Measurements from ENCODE around the gene RFX5.

Gene RFX5

DNA sequence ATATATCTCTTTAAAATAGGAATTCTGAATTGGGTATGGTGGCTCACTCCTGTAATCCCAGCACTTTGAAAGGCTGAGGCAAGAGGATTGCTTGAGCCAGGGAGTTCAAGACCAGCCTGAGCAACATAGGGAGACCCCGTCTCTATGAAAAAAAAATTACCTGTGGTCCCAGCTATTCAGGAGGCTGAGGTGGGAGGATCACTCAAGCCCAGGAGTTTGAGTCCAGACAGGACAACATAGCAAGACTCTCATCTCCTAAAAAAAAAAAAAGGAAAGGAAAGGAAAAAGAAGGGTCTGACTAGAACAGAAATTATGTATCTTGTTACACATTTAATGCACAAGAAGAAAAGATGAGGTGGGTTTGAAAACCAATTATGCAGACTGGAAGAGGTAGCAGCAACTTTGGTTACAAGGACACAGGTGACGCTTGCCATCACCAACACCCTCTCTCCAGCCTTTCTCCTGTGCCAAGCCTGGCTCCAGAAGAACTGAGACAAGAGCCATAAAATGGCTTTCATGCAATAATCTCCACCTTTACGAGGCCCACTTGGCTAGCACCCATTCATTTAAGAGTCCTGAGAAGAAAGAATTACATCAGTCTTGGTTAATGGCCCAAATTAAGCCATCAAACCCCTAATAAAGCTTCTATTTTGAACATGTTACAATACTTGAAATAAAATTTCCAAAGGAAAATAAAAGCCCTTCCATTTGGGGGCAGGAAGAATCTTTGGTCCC is 30.3 kb upstream of the RFX5 start:
- TF ChIP-seq, protein P1, sequence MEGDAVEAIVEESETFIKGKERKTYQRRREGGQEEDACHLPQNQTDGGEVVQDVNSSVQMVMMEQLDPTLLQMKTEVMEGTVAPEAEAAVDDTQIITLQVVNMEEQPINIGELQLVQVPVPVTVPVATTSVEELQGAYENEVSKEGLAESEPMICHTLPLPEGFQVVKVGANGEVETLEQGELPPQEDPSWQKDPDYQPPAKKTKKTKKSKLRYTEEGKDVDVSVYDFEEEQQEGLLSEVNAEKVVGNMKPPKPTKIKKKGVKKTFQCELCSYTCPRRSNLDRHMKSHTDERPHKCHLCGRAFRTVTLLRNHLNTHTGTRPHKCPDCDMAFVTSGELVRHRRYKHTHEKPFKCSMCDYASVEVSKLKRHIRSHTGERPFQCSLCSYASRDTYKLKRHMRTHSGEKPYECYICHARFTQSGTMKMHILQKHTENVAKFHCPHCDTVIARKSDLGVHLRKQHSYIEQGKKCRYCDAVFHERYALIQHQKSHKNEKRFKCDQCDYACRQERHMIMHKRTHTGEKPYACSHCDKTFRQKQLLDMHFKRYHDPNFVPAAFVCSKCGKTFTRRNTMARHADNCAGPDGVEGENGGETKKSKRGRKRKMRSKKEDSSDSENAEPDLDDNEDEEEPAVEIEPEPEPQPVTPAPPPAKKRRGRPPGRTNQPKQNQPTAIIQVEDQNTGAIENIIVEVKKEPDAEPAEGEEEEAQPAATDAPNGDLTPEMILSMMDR (IDR thresholded peaks at IDR 0.05; ENCODE audit: control insufficient read depth, insufficient read depth, low read depth, low read length, missing control alignments): no peak
- DNase-seq (ENCODE audit: low read depth): no peak
- H3K4me3 ChIP-seq (ENCODE audit: control insufficient read depth, low read depth, low read length): no peak overlapping the region

DNA sequence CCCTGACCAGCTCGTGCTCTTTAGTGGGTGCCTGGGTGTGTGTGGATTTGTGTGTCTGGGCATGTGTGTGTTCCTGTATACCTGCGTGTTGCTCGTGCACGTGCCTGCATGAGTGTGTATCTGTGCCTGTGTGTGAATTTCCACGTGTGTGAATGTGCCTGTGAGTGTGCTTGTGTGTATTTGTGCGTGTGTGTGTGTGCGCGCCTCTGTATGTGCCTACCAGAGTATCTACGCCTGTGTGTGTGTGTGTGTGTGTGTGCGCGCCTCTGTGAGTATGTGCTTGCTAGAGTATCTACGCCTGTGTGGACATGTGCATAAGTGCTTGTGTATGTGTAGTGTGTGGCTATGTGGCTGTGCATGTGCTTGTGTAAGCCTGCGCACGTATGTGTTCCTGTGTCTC is 26.1 kb upstream of the RFX5 start:
- no peak for DNase-seq (ENCODE audit: low read depth)

DNA sequence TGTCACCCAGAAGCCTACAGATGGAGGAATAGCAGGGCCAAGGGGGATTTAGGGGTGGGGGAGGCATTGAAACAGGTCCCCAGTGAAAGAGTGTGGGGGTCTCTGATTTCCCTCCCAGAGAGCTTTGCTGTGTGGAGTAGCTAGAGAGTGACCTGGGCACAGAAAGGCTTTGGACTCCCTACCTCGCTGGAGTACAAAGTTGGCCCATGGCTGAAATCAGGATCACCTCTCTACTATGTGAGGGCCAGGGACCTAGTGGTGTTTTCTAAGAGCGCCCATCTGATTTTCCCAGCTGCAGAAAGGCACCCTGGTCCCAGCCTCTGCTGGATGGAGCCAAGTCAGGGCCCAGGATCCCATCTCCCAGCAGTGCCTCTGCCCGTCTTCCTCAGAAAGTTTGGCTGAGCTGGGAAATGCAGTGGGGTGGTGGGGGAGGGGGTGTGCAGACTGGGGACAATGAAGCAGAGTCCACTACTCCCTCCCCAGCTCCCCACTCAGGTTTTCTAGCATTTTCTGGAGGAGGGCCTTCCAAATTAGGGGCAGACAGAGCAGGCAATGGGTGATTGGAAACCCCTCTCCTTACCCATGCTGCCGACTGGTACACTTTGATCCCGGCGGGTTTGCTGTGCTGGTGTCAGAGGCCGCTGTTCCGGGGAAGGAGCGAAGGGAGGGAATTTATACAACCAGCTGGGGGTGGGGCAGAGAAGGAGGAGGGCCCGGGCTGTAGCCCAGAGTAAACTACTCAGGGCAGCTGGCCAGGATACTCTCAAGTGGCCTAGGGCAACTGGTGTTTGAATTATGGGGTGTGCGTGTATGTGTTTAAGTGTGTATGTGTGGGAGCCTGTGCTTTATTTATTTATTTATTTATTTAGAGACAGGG is 25.2 kb upstream of the RFX5 start, which contains the start of gene SELENBP1:
SELENBP1 (minus strand) TSS at position 648 of the 877 bp plus-strand sequence; CDS start at position 584, 64 bp downstream.
- H3K4me3 ChIP-seq (ENCODE audit: control insufficient read depth, low read depth, low read length): no peak within 1 kb of the TSS; the same call in 1 of the 2 replicates
- DNase-seq (ENCODE audit: low read depth): no peak
- TF ChIP-seq, protein P1 (IDR thresholded peaks at IDR 0.05; ENCODE audit: control insufficient read depth, insufficient read depth, low read depth, low read length, missing control alignments): no peak

More for the DNA sequence above, 26.1 kb upstream of the RFX5 start:
- H3K4me3 ChIP-seq (ENCODE audit: control insufficient read depth, low read depth, low read length): no peak overlapping the region
- TF ChIP-seq, protein P1 (IDR thresholded peaks at IDR 0.05; ENCODE audit: control insufficient read depth, insufficient read depth, low read depth, low read length, missing control alignments): no peak

DNA sequence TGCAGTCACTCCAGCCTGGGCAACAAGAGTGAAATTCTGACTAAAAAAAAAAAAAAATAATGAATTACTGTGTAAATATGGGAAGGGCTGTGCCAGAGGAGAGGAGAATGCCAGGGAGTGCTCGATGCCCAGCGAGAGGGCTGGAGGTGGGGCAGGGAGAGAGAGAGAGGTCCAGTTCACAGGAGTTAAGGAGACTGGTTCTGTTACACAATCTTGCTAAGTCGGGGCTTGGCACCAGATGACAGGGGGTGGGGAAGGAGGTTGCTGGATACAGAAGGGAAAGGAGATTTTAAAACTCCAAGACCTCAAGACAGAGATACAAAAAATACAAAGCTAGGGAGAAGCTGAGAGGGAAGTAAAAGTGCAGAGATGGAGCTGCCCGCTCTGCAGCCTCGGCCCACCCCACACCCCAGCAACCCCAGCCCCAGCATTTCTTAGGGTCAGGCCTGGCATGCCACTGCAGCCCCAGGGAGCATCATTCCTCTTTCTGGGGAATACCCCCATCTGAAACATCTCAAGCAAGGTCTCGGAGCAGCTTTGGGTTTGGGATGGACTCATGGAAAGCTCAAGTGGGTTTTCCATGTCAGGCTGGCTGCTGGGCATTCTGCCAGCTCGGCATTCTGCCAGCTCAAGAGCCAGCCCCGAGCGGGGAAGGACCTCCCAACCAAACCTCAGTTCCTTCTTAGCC is 24.5 kb upstream of the RFX5 start:
- peak; percentile 11 for DNase-seq (ENCODE audit: low read depth)
- TF ChIP-seq, protein P1 (IDR thresholded peaks at IDR 0.05; ENCODE audit: control insufficient read depth, insufficient read depth, low read depth, low read length, missing control alignments): no peak
- no peak overlapping the region for H3K4me3 ChIP-seq (ENCODE audit: control insufficient read depth, low read depth, low read length)

DNA sequence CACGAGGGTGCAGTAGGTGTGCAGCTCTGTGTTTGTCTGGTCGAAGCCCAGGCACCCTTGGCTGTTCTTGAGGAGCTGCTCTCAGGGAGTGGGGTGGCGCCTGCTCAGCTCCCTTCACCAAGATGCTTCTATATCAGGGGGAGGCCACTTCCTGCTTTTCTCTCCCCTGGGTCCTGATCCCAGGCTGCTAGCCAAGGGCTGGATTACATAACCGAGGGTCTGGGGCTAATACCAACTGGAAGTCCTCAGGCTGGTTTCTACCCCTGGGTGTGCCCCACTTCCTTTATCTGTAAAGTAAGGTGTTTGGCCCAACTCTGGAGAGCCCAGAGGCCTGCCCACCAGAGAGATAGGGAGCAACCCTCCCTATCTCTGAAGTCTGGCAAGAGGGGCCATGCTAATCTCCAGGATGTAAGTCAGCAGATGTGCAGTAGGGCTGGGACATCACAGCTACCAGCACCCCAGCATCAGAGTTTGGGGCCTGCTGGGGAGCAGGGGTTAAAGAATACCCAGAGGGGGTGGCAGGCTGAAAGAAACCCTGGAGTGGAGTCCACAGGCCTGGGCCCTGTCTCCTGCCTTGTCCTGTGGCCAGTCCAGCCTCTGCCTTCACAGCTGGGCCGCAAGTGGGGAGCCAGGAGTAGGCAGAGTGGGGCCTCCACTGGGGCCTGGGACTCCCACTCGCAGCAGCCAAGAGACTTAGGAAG is 23.3 kb upstream of the RFX5 start:
- H3K4me3 ChIP-seq (ENCODE audit: control insufficient read depth, low read depth, low read length): no peak overlapping the region
- DNase-seq (ENCODE audit: low read depth): no peak
- TF ChIP-seq, protein P1 (IDR thresholded peaks at IDR 0.05; ENCODE audit: control insufficient read depth, insufficient read depth, low read depth, low read length, missing control alignments): no peak

DNA sequence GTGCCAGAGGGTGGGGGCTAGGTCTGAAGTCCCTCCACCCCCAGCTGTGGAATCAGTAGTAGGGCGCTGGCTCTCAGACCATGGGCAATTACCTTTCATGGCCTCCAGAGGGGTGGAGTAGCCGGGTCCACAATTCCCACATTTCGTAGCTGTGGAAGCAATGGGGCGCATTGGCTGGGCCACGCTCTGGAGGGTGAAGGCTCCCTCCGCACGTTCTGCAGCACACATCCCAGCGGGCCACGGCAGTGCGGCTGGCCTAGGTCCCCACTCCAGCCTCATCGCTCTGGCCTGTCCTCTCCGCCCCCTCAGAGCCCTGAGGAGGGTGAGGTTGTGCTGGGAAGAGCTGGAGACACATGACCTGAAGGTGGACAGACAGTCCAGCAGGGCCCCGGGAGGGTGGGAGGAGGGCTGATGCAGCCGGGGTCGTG is 22.6 kb upstream of the RFX5 start:
- TF ChIP-seq, protein P1 (IDR thresholded peaks at IDR 0.05; ENCODE audit: control insufficient read depth, insufficient read depth, low read depth, low read length, missing control alignments): no peak
- no peak for DNase-seq (ENCODE audit: low read depth)
- no peak overlapping the region for H3K4me3 ChIP-seq (ENCODE audit: control insufficient read depth, low read depth, low read length)

Measured in AG09309 (cell line).